Neural crest cell (in vitro differentiated cells): ENCODE measurements around the gene P3H4. TPM values are rescaled to one million over a fixed set of nuclear protein-coding genes. Genes with fewer than 3 reads are reported as not detected.
A peak's percentile ranks its signal among the peaks of the same experiment; 100 is the strongest.

Source experiments
- DNase-seq: peaks from one replicate; pipeline ENCODE4 v3.0.0; 2021; ENCODE audit warnings: low read depth, mixed read lengths, low spot score
- H3K27ac Mint-ChIP-seq: one replicate; pipeline ENCODE4 v1.8.0; 2021; ENCODE audit warnings: mild to moderate bottlenecking, mixed read lengths; ENCODE audit not compliant: unreplicated experiment
- H3K27me3 Mint-ChIP-seq: 2 replicates; pipeline ENCODE4 v1.8.0; 2021; ENCODE audit warnings: low read depth, mild to moderate bottlenecking, mixed read lengths
- H3K36me3 Mint-ChIP-seq: 2 replicates; pipeline ENCODE4 v1.8.0; 2021; ENCODE audit warnings: low read depth, mild to moderate bottlenecking, mixed read lengths
- H3K4me1 Mint-ChIP-seq: 2 replicates; pipeline ENCODE4 v1.8.0; 2021; ENCODE audit warnings: mixed read lengths
- H3K4me3 Mint-ChIP-seq: one replicate; pipeline ENCODE4 v1.8.0; 2021; ENCODE audit warnings: mild to moderate bottlenecking, mixed read lengths
- H3K9me3 Mint-ChIP-seq: 2 replicates; pipeline ENCODE4 v1.8.0; 2021; ENCODE audit warnings: mixed read lengths
- total RNA-seq: library from RNA; stranded (reverse); gene quantifications from 2 replicates; pipeline ENCODE4 v1.2.1, GENCODE V29; 2021
- TF ChIP-seq, protein P1 (sequence below): fragments of 200-600 bp; sonication (generic); conservative IDR thresholded peaks from 2 replicates; pipeline ENCODE4 v1.5.0; 2021; ENCODE audit warnings: antibody characterized with exemption, mild to moderate bottlenecking

Gene P3H4
- total RNA-seq, 1 donor from 2014 or later: 42.3 TPM

DNA sequence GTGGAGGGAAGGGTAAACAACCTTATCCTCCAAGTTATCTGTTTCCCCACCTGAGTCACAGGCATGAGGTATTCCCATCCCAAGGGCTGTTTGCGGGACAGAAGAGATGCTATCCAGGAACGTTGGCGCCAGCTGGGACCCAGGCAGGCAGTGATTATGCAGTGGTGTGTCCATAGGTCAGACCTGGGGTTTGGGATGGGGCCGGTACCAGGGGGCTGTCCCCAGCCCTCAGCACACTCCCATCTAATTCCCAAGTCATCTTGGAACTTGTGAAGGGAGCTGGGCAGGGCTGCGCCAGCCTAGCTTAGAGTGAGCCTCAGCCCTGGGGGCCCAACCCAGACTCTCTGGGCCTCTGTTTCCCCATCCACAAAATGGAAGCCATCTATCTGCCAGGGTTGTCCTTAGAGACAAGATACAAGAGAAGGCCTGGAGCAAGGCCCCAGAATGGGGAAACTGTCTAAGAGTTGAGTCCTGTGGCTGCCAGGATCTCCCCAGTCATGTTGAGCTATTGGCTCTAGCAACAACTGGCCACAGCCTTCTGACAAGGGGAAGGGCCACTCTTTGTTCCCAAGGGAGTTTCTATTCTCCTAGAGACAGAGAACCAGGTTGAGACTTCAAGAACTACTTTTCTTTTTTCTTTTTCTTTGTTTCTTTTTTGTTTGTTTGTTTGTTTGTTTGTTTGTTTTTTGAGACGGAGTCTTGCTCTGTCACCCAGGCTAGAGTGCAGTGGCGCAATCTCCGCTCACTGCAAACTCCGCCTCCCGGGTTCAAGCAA, 15.4 kb downstream of the P3H4 start:
- H3K27me3 Mint-ChIP-seq: no peaks in the 10 kb centered on the region

DNA sequence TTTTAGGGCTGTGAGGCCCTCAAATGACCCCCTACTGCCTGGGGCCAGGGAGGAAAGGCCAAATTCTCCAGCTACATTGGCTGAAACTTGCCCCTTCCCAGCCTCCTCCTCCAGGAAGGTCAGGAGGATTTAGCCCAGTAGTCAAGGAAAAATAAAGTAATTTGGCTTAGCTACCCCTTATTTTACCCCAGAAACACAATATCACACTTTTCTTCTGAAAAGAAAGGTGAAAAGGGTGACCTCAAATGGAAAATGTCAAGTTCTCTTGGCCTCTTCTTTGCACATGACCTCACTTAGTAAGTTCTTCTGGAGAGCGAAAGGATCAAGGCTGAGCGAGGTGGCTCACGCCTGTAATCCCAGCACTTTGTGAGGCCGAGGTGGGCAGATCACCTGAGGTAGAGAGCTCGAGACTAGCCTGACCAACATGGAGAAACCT, 17.2 kb downstream of the P3H4 start:
- H3K36me3 Mint-ChIP-seq: no peaks in the 10 kb centered on the region
- TF ChIP-seq, protein P1, sequence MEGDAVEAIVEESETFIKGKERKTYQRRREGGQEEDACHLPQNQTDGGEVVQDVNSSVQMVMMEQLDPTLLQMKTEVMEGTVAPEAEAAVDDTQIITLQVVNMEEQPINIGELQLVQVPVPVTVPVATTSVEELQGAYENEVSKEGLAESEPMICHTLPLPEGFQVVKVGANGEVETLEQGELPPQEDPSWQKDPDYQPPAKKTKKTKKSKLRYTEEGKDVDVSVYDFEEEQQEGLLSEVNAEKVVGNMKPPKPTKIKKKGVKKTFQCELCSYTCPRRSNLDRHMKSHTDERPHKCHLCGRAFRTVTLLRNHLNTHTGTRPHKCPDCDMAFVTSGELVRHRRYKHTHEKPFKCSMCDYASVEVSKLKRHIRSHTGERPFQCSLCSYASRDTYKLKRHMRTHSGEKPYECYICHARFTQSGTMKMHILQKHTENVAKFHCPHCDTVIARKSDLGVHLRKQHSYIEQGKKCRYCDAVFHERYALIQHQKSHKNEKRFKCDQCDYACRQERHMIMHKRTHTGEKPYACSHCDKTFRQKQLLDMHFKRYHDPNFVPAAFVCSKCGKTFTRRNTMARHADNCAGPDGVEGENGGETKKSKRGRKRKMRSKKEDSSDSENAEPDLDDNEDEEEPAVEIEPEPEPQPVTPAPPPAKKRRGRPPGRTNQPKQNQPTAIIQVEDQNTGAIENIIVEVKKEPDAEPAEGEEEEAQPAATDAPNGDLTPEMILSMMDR: no peak
- peaks cover 3% of the 10 kb centered on the region for H3K27me3 Mint-ChIP-seq
- no peak for DNase-seq
- H3K27ac Mint-ChIP-seq: no peak overlapping the region
- no peak overlapping the region for H3K4me3 Mint-ChIP-seq
- no peaks in the 10 kb centered on the region for H3K9me3 Mint-ChIP-seq
- peaks cover 13% of the 10 kb centered on the region for H3K4me1 Mint-ChIP-seq

More for the DNA sequence above, 15.4 kb downstream of the P3H4 start:
- Mint-ChIP-seq H3K9me3 (no peaks in the 10 kb centered on the region), H3K27ac (no peak overlapping the region), H3K4me3 (peak overlapping the region; percentile 31), H3K4me1 (peaks cover 23% of the 10 kb centered on the region), H3K36me3 (no peaks in the 10 kb centered on the region)
- DNase-seq: no peak
- TF ChIP-seq, protein P1: no peak

DNA sequence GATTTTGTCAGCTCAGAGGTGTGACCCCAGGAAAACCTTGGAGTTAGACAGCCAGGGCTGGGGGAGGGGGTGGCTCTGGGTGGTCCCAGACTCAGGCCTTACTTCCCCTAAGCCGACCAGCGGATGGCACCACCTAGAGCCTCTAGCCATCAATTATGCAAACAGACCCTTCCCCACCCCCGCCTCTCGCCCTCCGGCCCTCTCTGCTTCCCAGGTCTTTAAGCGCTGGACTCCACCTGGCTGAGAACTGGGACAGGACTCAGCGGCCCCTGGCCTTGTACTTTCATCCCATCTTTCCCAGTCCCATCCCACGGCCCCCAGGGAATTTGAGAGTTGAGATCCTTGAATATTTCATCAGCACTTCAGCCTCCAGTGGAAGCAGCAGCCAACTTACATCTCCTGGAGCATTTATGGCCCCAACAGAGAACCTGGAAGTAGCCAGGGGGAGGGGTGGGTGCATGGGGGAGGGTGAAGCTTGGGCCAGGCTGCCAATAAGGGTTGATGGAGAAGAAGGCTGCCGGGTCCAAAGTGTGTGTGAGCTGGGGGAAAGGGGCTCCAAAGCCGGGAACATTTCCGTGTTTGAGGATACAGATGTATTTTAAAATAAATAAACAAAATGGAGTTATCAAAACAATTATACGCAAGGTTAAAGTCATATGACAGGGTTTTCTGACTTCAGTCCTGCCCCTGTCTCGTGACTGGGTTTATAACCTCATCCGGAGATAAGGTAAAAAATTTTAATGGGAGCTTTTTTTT, 17.8 kb downstream of the P3H4 start:
- Mint-ChIP-seq H3K4me3 (no peak overlapping the region), H3K9me3 (no peaks in the 10 kb centered on the region), H3K4me1 (peaks cover 11% of the 10 kb centered on the region), H3K27ac (no peak overlapping the region), H3K27me3 (peaks cover 7% of the 10 kb centered on the region), H3K36me3 (no peaks in the 10 kb centered on the region)
- no peak for DNase-seq
- TF ChIP-seq, protein P1: no peak

DNA sequence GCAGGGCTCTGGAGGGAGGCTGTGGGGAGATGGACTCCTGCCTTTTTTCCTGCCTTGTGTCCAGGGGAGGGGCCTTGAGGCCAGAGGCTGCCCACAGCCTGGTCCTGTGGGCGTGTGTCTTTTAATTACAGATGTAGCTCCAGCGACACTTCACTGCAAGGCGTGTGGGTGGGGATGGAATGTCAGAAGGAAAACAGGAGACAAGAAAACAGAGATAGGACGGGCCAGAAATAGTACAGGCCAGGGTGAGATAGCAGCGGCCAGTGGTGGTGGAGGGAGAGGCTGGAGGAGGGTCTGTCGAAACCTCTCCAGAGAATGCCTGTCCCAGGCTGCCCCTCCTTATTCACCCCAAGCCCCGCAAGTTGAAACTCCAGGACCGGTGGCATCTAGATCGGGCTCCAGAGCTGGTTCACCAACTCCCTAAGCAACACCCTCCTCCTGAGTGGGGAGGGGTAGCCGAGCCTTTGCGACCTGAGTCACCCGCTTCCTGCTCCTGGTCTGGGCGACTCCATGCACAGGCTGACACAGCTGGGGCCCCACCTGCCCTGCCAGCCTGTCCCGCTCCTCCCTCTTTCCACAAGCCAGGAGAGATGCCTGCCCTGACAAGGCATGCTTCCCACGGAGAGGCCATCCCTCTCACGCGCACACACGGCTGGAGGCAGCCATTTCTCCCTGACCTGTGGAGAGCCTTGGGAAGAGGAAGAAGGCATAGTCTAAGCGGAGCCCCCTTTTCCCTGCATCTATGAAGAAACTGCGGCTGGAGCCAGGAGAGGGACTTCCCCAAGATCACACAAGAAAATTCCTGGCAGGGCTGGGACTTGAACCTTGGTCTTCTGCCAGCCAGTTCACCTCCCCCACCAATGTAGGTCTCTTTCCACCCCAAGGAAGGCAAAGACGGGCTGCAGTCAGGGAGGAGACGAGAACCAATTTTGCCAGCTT, 18.6 kb downstream of the P3H4 start:
- TF ChIP-seq, protein P1: no peak
- Mint-ChIP-seq H3K9me3 (no peaks in the 10 kb centered on the region), H3K4me1 (peaks cover 11% of the 10 kb centered on the region), H3K4me3 (peak overlapping the region; percentile 27), H3K36me3 (no peaks in the 10 kb centered on the region), H3K27ac (no peak overlapping the region), H3K27me3 (peaks cover 13% of the 10 kb centered on the region)
- no peak for DNase-seq

DNA sequence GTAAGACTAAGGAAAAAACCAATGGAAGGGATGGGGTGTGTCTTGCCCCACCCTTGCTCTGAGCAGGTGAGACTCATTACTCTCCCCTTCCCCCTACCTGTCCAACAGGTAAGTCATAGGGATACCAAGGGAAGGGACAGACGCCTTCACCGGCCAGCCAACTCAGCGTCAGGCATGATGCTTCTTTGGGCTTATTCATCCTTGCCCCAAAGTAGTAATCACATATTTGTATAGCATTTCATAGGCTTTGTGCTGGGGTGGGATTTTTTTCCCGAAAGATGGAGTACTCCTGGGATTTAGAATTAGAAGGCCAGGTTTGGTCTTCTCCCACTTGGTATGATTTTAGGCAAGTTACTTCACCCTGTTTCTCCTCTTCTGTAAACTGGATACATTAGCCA, 24.7 kb downstream of the P3H4 start:
- peaks cover 29% of the 10 kb centered on the region for H3K27me3 Mint-ChIP-seq
- TF ChIP-seq, protein P1: no peak
- H3K27ac Mint-ChIP-seq: no peak overlapping the region

More for the DNA sequence above, 24.7 kb downstream of the P3H4 start:
- Mint-ChIP-seq H3K4me3 (peak overlapping the region; percentile 86), H3K9me3 (no peaks in the 10 kb centered on the region), H3K4me1 (peaks cover 25% of the 10 kb centered on the region), H3K36me3 (no peaks in the 10 kb centered on the region)
- no peak for DNase-seq
